Activated T-cell treated with anti-CD3 and anti-CD28 coated beads, Interleukin-2, amount 50 U/mL, for 1 hour (primary cell): Measurements from ENCODE around the gene CROCC.
"Not testable (repeated sequence)": the region's sequence is repeated elsewhere in the genome, so short reads cannot be mapped to it uniquely, and the experiment has no call there.

Experiments
- DNase-seq: peaks from one replicate; pipeline ENCODE4 v3.0.0-alpha.2; 2020

CROCC gene, protein sequence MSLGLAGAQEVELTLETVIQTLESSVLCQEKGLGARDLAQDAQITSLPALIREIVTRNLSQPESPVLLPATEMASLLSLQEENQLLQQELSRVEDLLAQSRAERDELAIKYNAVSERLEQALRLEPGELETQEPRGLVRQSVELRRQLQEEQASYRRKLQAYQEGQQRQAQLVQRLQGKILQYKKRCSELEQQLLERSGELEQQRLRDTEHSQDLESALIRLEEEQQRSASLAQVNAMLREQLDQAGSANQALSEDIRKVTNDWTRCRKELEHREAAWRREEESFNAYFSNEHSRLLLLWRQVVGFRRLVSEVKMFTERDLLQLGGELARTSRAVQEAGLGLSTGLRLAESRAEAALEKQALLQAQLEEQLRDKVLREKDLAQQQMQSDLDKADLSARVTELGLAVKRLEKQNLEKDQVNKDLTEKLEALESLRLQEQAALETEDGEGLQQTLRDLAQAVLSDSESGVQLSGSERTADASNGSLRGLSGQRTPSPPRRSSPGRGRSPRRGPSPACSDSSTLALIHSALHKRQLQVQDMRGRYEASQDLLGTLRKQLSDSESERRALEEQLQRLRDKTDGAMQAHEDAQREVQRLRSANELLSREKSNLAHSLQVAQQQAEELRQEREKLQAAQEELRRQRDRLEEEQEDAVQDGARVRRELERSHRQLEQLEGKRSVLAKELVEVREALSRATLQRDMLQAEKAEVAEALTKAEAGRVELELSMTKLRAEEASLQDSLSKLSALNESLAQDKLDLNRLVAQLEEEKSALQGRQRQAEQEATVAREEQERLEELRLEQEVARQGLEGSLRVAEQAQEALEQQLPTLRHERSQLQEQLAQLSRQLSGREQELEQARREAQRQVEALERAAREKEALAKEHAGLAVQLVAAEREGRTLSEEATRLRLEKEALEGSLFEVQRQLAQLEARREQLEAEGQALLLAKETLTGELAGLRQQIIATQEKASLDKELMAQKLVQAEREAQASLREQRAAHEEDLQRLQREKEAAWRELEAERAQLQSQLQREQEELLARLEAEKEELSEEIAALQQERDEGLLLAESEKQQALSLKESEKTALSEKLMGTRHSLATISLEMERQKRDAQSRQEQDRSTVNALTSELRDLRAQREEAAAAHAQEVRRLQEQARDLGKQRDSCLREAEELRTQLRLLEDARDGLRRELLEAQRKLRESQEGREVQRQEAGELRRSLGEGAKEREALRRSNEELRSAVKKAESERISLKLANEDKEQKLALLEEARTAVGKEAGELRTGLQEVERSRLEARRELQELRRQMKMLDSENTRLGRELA (N-terminal part only)

DNA sequence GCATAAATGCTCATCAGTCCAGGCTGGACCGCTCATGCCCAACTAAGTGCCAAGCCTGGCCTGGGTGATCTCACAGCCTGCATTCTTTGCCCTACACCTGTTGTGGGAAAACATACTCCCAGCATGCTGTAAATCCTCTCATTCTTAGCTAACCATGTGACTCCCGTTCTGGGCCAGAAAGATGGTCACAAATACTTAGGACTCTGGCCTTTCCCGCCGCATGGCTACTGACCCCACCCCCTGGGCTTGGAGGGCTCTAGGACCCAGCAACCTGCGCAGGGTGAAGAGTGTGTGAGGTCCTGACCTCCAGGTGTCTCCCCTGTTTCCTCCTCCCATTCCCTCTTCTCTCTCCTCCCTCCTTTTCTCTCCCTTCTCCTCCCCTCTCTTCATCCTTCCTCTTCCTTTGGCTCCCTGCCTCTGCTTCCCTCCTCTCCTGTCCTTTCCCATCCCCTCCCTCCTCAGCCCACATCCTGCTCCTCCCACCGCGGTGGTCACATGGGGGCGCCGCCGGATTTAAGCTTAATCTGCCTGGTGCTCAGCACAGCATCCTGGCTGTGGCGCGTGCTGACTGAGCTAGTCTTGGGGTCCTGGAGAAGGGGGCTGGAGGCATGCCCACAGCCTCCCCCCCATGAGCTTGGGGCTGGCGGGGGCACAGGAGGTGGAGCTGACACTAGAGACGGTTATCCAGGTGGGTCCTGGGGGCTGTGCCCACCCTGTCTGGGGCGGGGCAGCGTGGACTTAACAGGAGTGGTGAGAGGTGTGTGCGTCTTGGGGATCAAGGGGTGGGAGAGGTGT, at the start of gene CROCC:
TSS of gene CROCC (plus strand) at position 541 of the 795 bp plus-strand sequence. CDS start at position 629, 88 bp downstream.
- peak; percentile 42 for DNase-seq

DNA sequence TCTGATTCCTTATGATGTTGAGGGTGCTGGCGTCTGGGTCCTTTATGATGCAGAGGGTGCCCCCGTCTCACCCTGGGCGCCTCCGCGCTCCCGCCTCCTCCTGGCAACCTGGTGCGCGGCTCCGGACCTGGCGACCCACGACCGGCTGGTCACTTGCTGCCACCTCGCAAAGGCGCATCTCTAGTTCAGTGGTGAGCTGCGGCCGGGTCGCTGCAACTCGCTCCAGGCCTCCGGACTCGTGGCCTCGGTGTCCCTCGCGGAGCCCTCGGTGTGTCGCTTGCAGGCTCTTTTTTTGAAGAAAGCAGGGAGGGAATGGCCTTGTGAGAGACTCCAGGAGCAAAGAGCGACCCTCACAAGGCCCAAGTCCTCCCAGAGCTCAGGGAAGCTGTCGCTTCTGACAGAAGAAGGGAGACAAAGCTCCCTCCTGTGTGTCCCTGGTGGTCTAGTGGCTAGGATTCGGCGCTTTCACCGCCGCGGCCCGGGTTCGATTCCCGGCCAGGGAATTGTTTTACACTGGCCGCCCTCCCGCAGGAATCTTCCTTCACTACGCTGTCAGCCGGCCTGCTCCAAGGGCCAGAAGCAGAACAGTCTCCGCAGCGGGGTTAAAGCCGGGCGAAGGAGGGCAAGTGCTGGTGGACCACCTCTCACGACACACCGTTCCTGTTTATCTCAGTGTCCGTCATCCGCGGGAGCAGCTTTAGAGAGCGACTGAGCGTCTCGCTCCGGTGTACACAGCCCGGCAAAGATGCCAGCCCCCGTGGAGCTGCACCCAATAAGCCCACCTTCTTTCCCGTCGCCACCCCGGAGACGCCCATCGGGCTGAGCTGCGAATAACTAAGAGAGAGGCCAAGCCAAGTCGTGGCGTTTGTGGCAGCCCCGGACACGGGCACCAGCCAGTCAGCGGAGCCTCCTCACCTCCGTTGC, 49.3 kb upstream of the CROCC start:
- peak; percentile 52 for DNase-seq

GRCh38 chr1:16873076-16873879, 48.5 kb upstream of the CROCC start:
- peak; percentile 74 for DNase-seq

DNA sequence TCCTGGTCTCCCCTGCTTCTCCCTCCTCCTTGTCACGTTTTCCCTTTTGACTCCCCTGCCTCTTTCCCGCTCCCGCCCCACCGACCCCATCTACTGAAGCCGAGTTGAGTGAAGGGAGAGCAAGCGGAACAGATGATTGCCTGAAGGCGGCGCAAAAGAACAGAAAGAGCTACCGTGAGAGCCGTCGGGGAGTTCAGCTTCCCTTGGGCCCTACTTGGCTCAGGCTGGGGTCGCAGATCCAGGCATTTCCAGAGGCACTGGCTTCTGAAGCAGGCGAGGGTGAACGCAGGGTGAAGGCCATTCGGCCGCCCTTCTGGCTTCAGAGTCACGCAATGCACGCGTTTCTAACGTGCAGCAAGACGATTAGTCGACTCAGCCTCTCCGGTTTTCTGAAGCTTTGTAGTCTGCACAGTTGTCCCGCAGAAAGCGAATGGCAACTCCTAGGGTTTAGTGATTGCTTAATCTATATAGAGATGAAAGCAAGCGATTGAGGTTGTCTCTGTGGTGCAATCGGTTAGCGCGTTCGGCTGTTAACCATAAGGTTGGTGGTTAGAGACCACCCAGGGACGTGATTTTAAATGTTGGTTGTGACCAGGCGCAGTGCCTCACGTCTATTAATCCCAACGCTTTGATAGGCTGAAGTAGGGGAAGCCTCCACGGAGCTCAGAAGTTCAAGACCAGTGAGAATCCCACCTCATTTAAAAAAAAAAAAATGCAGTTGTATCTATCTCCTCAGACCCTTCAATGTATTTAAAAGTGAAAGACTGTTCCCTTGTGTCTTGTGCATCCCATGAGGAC, 46.6 kb upstream of the CROCC start:
- not testable (repeated sequence) for DNase-seq

DNA sequence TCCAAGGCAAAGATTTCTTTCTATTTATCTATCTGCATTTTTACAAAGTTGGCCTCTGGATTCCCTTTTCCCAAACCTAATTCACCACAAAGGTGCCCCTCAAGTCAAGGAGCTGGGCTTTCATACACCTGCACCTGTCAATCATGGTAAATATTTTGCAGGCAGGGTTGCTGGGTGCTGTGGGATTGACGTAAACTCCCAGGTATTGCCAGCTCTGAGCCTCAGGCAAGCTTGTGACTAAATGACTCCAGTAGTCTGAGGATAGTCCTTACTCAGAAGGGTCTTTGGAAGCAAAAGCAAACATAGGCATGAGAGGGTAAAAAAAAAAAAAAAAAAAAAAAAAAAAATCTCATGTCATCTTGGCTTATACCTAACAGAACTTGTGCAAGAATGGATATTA, 40.0 kb upstream of the CROCC start:
- DNase-seq = not testable (repeated sequence)

DNA sequence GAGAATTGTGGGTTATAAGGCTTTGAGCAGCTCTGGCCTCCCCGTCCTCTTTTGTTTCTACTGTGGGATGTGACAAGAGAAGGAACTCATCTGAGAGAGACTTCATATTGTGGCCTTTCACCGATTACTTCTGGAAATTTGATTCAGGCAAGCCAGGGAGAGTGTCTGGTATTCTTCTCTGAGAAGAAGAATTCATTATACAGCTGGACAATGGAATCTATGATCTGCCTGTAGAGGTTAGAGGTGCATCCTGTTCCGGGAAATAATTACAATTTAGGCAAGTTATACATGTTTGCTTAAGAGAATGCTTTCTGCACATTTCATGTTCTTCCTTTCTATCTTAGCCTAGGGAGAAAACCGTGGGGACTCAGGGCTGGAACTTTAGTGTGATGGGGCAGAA, 38.7 kb upstream of the CROCC start:
- no peak for DNase-seq

GRCh38 chr1:16884487-16884886, 37.2 kb upstream of the CROCC start:
- DNase-seq = not testable (repeated sequence)

DNA sequence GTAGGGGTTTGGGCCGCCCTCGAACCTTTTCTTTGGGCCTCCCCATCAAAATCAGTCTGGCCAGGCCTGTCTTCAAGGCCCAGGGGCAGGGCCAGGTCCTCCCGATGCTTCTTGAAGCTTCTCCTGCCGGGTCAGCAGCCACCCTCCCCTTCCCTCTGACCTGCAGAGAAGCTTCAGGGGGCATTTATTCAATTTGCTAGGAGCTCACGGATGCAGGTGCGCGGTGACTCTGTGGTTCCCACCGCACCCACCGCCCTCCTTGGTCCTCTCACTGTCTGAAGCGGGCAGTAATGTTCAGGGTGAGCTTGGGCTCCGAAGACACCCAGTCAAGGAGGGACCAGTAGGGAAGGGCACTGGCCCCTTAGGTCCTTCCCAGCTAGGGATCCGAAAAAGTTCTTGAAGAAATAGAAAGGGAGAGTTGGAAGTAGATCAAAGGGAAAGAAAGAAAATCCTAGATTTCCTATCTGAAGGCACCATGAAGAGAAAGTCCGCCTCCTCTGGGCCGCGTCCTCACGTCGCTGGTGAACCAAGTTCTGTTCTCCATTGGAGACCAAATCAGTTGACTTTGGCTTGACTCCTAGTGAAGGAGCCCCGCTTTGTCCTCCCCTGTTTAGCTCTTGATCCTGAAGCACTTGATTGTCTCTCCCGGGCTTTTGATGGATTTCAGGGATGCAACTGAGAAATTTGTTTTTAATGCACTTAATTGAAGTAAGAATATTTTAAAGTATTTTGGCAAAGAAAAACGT, 34.7 kb upstream of the CROCC start:
- no peak for DNase-seq

GRCh38 chr1:16888860-16889816, 32.6 kb upstream of the CROCC start:
- DNase-seq = peak; percentile 66

GRCh38 chr1:16890539-16891021, 31.2 kb upstream of the CROCC start:
- DNase-seq = not testable (repeated sequence)

DNA sequence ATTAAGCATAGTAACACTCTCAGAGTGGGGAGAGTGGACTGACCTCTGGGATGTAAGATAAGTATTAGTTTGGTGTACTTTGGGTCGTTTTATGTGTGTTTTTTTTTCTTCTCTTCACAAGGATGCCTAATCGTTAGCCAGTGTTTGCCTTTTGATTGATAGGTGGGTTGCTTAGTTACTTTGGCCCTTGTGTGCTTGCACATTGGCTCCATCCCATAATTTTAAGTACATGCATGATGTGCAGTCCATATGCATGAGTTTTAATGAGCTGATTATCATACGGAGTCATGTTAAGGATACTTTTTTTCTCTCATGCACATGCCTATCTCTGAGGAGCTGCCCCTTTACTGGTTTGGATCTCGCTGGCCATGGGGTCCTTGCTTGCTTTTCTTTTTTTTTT, 30.7 kb upstream of the CROCC start:
- DNase-seq = not testable (repeated sequence)

GRCh38 chr1:16892978-16893525, 28.7 kb upstream of the CROCC start:
- not testable (repeated sequence) for DNase-seq

DNA sequence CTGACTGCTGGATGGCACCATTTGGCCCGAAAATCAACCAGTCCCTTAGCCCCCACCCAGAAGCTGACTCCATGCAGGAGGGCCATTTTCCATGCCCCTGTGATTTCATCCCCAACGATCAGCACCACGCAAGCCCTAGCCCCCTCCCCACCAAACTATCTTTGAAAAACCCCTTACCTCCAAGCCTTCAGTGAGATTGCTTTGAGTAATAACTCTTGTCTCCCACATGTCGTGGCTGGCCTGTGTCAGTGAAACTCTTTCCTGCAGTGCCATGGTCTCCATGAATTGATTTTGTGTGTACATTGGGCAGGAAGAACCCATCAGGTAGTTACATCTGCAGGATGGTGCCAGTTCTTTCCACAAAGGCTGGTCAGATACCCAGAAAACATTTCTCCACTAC, 27.9 kb upstream of the CROCC start:
- DNase-seq = not testable (repeated sequence)

DNA sequence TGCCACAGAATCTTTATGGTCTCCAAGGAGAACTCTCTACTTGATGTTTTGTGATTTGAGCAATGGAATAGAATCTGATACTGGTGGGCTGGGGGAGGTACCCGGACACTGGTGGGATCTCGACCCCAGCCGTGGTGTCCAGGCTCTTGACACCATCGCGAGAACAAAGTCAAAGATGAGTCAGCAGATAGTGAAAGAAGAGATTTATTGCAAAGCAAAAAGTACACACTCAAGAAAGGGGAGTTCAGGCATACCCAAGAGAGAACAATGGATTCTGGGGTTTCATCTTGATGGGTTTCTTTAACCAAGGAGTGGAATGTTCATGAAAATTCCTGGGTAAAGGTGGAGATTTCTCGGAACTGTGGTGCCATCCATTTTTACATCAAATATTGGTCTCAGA, 27.4 kb upstream of the CROCC start:
- DNase-seq = not testable (repeated sequence)

GRCh38 chr1:16895233-16895597, 26.5 kb upstream of the CROCC start:
- DNase-seq = not testable (repeated sequence)

GRCh38 chr1:16895598-16896315, 26.0 kb upstream of the CROCC start, which contains the start of gene RNU1-2:
TSS of gene RNU1-2 (plus strand) at chr1:16895980.
- DNase-seq = peak; percentile 91
